GM18909 (cell line): Measurements from ENCODE around the gene RNF111.

ENCODE experiments used
- ATAC-seq: cut with Tn5 transposase; IDR thresholded peaks from one replicate; pipeline ENCODE4 v1.9.1; 2021; ENCODE audit warnings: mild to moderate bottlenecking; ENCODE audit not compliant: unreplicated experiment, poor library complexity

Gene RNF111

DNA sequence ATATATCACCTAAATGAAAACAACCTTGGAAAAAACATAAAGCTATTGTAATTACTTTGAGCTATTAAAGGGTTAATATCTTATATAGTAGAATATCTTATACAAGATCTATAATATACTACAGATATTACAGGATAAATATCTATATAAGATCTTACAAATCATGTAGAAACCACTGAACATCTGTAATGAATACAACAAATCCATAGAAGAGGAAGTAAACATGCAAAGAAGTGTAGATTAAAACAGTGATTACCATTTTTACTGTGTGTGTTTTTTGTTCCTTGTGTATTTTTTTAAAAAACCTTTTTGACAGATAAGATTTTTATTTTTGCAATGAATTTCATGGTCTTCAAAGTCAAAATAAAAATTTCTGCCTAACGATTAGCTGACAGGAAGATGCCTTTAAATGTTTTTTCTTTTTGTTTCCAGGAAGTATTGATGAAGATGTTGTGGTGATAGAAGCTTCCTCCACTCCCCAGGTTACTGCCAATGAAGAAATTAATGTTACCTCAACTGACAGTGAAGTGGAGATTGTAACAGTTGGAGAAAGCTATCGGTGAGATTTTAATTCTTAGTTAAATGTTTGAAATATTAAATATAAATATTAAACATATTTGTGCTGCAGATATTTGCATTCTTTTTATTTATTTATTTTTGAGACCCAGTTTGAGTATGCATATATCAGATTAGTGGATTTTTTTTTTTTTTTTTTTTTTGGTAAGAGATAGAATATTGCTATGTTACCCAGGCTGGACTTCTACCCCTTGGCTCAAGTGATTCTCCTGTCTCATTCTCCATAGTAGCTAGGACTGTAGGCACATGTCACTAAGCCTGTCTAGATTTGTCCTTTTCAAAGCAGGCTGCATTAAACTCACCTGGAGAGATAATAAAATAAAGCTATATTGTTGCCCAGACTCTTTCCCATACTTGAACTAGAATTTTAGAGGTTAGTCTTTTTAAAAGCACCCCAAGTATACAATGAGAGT is 64.7 kb downstream of the RNF111 start:
- no peak for ATAC-seq

DNA sequence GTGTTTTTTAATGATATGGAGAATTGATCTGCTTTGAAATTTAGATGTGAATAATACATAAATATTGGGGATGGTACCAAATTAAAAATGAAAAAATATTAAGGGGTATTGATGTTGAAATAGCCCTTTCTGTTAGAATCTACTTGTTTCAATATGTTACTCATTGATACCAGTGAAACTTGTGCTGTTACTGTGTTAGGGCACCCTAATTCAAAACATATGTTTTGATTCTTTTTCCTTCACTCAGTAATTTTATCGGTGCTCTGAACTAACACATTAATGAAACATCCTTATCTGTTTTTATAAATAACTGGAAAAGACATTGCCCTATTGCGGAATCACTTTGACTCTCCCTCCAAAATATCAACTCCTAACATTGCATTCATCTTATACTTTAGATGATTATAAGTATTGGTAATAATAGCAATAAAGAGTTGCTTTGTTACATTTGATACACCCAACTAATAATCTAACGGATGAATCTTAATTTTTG is 65.5 kb downstream of the RNF111 start:
- ATAC-seq: no peak

DNA sequence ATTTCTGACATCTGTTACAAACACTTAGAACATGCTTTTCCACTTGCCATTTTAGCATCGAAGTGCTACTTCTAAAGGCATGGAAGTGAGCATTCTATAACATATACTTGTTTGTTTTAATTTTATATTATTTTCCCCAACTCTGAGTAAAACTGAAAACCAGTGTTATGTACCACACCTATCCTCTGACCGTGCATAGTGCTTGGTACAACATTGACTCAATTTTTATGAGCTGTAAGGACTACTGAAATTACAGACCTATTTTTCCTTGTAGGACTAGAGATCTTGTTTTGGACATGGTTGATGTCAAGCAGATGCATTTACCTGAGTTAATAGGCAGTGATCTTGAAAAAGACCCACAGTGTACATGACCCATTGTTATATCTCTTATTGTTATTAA is 66.0 kb downstream of the RNF111 start:
- no peak for ATAC-seq

DNA sequence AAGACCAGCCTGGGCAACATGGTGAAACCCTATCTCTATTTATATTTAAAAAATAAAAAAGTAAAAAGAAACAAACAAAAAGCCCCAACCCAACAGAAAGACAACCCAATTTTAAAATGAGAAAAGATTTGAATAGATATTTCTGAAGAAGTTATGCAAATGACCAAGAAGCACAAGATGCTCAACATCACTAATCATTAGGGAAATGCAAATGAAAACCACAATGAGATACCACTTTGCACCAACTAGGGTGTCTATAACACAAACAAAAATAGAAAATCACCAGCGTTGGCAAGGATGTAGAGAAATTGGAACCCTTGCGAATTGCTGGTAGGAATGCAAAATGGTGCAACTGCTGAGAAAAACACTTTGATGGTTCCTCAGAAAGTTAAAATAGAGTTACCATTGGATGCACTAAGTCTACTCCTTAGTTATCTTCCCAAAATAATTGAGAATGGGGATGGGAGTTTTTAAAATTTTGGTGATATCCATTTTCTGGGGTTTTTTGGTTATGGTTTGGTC is 71.7 kb downstream of the RNF111 start:
- ATAC-seq: no peak

DNA sequence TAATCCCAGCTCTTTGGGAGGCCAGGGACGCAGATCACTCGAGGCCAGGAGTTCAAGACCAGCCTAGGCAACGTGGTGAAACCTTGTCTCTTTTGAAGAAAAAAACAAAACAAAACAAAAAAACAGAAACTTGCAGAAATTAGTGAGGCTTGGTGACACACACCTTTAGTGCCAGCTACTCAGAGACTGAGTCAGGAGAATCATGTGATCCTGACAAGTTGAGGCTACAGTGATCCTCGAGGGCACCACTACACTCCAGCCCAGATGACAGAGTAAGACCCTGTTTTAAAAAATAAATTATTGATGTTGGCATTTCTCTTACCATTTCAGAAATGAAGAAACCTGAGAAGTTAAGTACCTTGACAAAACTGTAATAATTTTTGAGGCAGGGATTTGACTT is 72.9 kb downstream of the RNF111 start:
- ATAC-seq: no peak

DNA sequence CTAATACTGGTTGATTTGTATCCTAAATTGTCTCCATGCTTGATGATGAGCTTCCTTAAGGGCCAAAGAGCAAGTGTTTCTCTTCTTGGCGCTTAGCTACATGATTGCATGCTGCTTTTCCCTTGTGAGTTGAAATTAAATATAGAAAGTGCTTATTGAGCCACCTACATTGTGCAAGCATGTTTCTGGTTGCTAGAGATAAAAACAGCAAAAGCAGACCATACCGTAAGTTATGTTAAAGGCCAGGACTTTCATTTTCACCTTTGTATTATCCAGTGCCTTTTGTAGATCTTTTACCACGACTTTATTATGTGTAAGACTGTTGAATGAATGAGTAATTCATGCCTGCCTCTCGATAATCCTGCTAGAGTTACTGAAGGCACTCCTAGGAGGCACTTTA is 75.6 kb downstream of the RNF111 start:
- no peak for ATAC-seq

DNA sequence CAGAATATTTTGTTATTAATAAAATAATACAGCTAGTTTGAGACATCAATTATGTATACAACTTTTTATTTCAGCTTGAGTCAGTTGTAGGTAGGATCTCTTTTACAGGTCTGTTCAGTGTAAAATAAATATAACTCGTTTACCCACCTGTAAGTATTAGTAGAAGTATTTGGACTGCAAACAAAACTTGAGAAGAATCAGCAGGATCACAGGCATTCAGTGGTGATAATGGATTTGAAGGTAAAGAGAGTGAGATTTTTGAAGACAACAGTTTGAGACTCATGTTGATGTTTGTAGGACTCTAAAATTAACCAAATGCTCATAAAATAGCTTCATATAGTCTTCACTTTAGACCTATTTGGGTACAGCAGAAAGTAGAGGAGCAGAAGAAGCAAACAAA is 82.0 kb downstream of the RNF111 start:
- ATAC-seq: no peak

DNA sequence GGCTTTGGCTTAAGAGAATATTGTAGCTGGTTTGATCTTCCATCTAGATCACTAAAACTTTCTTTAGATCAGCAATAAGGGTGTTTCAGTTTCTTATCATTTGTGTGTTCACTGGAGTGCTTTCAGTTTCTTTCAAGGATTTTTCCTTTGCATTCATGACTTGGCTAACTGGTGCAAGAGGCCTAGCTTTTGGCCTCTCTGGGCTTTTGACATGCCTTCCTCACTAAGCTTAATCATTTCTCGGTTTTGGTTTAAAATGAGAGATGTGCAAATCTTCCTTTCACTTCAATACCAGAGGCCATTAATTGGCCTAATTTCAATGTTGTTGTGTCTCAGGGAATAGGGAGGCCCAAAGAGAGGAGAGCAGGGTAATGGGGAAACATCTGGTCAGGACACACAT is 87.1 kb downstream of the RNF111 start:
- no peak for ATAC-seq

DNA sequence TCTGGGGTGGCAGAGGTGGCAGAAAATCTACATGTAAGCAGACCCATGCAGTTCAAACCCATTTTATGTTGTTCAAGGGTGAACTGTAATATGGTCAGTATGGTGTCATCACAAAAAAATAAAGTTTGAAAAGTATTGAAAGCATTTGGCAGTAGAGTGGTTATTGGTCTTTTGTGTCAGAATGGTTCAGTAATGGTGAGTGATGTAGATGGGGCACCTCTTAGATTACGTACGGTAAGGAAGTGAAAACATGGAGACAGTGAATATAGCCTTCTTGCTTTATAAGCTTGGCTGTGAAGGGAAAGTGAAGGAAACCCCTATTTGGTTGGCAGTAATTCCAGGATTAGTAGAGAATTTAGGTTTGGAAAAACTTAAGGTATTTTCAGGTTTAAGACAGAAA is 100.3 kb downstream of the RNF111 start:
- ATAC-seq: no peak

DNA sequence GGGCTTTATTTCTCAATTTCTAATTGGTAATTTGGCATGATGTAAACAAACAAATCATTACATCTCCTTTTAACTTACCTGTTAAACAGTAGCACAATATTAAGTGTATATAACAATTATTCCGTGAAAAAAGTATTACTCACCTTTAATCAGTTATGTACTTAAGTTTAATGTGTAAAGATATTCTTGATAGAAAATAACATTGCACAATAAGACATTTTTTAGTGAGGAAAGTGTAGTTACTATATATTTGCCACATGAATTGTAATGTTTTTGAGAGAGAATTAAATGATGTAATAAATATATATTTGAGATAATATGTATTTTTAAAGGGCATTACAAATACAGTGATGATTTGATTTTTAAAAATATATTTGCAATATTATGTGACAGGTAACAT is 106.6 kb downstream of the RNF111 start:
- ATAC-seq: no peak

DNA sequence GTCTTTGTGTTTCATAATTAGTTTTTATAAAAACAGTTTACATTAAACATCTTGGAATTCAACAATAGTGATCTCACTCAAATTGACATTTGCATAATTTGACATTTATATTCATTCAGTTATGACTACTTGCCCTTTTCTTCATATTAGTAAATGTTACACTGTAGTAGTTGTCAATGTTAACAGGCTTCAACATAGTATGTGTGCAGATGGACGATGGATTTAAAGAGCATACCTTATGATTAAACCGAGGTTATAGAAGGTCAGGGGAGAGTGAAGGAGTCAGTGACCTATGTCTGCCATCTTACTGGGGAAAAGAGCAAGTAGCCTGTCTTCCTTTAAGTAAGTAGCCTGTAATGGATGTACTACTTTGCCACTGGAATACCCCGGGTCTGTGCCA is 109.0 kb downstream of the RNF111 start:
- no peak for ATAC-seq

DNA sequence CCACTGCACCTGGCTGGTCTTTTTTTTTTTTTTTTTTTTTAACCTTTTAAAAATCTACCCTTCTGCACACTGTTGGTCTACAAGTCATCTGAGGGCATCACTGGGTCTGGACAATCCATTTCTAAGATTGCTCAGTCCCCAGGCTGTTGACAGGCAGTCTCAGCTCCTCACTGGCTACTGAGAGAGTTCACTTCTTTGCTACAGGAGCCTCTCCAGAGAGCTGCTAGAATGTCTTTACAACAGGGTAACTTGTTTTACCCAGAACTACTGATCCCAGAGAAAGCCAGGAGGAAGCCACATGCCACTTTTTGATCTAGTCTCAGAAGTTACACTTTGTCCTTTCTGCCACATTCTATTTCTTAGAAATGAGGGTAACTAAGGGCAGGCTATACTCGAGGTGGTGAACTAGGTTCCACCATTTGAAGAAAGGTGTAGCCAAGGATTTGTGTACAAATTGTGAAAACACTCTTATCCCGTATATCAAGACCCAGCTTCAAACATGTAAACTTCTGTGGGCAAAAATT is 111.8 kb downstream of the RNF111 start:
- ATAC-seq: no peak

DNA sequence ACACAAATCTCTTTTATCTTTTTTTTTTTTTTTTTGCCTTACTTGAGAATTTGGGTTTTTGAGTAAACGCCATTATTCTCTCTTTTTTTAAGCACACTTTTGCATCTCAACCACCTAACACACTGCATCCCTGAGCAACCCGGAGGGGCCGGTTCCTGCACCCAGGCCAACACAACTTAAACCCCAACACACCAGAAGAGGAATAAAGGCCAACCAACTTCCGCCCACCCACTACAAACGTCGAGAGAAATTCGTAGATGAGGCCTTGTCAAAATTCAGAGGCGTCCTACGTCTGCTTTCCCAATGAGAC is 117.1 kb downstream of the RNF111 start:
- ATAC-seq: no peak

DNA sequence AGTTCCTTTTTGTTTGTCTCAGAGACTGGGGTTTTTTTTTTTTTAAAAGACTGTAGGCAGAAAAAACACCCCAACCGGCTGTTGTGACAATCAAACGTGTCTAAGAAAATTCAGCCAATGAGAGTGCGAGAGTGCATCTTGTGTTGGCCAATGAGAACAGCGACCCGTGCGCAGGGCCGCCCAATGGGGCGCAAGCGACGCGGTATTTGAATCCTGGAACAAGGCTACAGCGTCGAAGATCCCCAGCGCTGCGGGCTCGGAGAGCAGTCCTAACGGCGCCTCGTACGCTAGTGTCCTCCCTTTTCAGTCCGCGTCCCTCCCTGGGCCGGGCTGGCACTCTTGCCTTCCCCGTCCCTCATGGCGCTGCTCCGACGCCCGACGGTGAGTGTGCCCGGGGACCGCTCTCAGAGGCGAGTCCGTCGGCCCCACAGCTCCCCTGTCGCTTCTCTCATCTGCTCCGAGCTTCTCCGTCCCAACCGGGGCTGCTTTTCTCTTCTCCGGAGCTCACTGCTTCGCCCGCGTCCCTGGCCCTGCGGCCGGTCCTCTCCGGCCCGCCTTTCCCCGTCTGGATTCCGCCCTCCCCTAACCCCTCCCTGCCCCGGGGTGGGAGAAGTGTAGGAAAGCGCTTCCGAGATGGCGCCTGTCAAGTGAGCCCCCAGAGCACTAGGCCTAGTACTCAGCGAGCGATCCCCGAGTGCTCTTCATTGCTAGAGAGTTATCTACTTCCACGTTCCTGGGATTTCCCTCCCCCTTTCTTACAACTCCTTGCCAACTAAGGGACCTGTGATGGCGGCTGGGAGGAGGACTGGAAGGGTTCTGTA is 117.7 kb downstream of the RNF111 start, which contains the start of gene CCNB2:
CCNB2 (plus strand) TSS at position 235 of the 821 bp plus-strand sequence; CDS start at position 358, 123 bp downstream.
- ATAC-seq: peak; percentile 98

DNA sequence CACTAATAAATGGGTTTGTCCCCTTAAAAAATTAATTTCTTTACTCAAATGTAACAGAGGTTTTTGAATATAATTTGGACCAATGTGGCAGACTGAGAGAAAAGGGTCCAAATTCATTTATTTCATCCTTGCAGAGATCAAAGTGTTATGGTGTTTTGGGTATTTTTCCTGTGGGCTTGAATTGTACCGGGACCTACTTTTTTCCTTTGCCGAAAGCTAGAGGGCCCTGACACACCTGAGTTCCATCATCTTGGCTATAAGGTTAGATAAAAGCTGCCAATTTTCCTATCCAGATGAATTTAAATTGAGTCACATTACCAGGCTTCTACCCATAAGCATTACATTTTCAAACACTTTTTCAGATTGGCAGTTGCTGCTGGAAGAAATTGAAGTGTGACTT is 118.4 kb downstream of the RNF111 start:
- ATAC-seq: no peak

DNA sequence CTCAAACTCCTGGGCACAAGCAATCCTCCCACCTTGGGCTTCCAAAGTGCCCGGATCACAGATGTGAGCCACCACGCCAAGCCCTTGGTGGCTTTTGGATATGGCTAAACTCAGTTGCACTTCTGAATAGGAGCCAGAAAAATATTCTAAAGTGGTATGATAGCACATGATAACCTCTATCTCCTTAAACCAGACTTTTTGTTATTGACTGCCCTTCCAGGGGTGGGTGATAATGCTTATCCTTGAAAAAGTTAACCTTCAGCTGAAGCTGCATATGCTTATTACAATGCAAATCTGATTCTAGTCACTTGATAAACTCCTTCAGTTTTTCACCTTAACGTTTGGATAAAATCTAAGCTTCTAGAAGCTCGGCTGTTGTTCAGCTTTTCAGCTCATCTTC is 123.8 kb downstream of the RNF111 start:
- no peak for ATAC-seq

DNA sequence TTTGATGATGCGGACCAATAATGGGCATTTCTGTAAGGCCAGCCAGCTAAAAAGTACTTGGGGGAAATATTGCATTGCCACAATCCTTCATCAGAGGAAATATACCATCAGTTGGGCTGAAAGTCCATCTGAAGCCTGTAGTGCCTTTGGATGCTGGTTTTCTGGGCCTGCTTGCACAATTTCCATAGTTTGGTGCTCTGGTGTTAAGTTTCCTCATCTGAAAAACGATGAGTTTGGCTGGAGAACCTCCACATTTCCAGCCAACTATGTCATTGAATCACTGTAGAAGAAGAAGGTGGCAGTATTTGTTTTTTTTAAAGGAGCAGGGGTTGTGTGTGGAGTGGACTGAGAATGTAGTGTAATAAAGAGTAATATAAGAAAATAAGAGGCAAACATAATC is 127.6 kb downstream of the RNF111 start:
- no peak for ATAC-seq

DNA sequence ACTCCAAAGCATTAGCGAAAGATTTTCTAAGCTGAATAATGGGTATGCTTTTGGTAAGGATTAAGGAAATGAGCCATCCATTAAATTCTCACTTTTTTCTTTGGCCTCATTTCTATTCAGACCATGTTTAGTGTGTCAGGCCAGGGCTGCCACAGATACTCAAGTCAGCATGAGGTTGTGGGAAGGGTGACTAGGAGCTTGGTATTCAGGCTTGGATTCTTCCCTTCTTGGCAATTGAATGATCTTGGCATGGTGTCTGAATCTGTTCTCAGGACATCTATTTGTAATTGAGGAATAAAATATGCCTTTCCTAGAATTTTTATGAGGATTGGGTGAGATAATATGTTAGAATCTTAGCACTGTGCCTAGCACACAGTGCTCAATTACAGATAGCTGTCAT is 128.7 kb downstream of the RNF111 start:
- ATAC-seq: no peak

DNA sequence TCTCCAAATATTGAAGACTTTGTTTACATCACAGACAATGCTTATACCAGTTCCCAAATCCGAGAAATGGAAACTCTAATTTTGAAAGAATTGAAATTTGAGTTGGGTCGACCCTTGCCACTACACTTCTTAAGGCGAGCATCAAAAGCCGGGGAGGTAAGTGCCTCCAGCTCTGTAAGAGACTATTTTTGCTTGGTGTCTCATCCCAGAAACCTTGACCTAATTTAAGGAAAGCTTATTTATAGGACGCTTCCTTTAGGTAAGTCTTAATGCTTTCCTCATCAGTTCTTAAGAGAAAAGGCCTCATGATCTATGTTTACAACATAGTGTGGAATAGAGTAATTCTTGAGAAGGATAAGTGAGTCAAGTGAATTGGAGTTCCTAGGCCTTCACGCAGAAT is 129.3 kb downstream of the RNF111 start:
- ATAC-seq: no peak

DNA sequence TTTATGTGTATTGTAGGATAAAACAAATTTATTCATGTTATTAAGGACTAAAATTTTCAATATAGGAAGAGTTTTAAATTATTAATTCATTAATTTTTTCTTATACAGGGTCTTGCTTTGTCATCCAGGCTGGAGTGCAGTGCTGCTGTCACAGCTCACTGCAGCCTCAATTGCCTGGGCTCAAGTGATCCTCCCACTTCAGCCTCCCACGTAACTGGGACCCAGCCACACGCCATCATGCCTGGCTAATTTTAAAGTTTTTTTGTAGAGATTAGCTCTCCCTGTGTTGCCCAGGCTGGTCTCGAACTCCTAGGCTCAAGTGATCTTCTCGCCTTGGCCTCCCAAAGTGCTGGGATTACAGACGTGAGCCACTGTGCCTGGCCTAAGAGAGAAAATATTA is 132.2 kb downstream of the RNF111 start:
- ATAC-seq: no peak

DNA sequence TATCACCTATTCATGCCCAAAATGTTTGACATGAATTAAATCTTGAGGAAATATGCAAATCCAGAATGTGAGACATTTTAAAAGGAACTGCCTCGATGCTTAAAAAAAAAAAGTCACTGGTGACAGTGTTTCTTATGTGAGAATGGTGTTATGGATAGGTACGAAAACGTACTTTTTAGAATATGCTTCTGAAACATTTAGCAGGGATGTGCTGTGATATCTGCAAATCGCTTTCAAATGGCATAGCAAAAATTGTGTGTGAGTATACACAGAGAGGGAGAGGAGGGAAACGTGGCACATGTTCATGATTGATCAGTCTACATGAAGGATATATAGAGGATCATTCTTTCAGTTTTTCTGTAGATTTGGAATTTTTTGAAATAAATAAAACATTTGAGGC is 133.5 kb downstream of the RNF111 start:
- no peak for ATAC-seq
